ENCODE measurements around the gene MERTK.

GRCh38 chr2:112077814-112078213, 179.4 kb downstream of the MERTK start:
- TF ChIP-seq EZH2 (IDR thresholded peaks at IDR 0.05; ENCODE audit: insufficient read depth, poor library complexity, severe bottlenecking) (no peak), EZH2phosphoT487 (IDR thresholded peaks at IDR 0.05; ENCODE audit: insufficient read depth, low read depth) (no peak)

Data from GM23248 (cell line).